ENCODE measurements around the gene OR2V1.

GRCh38 chr5:181173027-181173419 is 42.1 kb upstream of the OR2V1 start:
- TF ChIP-seq POLR2AphosphoS5 (IDR thresholded peaks at IDR 0.05; ENCODE audit: borderline replicate concordance, low read depth, low read length) (no peak), EZH2 (IDR thresholded peaks at IDR 0.05) (no peak)

All from SK-N-MC (cell line).